Activated CD4-positive, alpha-beta T cell treated with anti-CD3 and anti-CD28 coated beads for 36 hours (primary cell): Measurements from ENCODE around the gene MPZL3. TPM values are rescaled to one million over a fixed set of nuclear protein-coding genes. Genes with fewer than 3 reads are reported as not detected.

ENCODE experiments used
- total RNA-seq, 2 experiments: library from RNA; stranded (reverse); gene quantifications; one replicate each; pipeline ENCODE4 v1.2.3, GENCODE V29; 2021

Gene MPZL3
- total RNA-seq, 2 experiments from 2014 or later: 45.9 to 53.2 TPM

Other genes with a start within 250 kb of the MPZL3 start
- not detected for gene TMPRSS4, start 175.3 kb downstream of the MPZL3 start, total RNA-seq
- gene SMIM35, start 165.4 kb downstream of the MPZL3 start, total RNA-seq: under 1 TPM in 1 of 2 experiments, not detected in 1; 0.09 TPM
- gene SCN4B, start 99.5 kb downstream of the MPZL3 start, total RNA-seq: under 1 TPM; 0.26 to 0.27 TPM
- gene SCN2B, start 75.7 kb downstream of the MPZL3 start, total RNA-seq: not detected
- 100 to 1,000 TPM; 168 to 193 TPM for gene JAML, start 27.4 kb downstream of the MPZL3 start, total RNA-seq
- gene MPZL2, start 11.9 kb upstream of the MPZL3 start, total RNA-seq: 10 to 100 TPM; 26.7 to 30.1 TPM
- 100 to 1,000 TPM; 400 to 530 TPM for gene CD3E, start 52.4 kb upstream of the MPZL3 start, total RNA-seq
- gene CD3D, start 90.3 kb upstream of the MPZL3 start, total RNA-seq: 100 to 1,000 TPM; 305 to 331 TPM
- gene CD3G, start 92.0 kb upstream of the MPZL3 start, total RNA-seq: 100 to 1,000 TPM; 141 to 146 TPM
- 10 to 100 TPM; 44.2 to 50.7 TPM for gene UBE4A, start 107.2 kb upstream of the MPZL3 start, total RNA-seq
- 100 to 1,000 TPM; 136 to 229 TPM for gene ATP5MG, start 149.2 kb upstream of the MPZL3 start, total RNA-seq
- gene KMT2A, start 184.1 kb upstream of the MPZL3 start, total RNA-seq: 10 to 100 TPM; 64.1 to 67.1 TPM